RWPE1 (cell line): ENCODE data around the gene P3H4.

Source experiments
- CTCF ChIA-PET: fragments of 350-600 bp; sonication (Branson Sonifier 250); formaldehyde crosslinking; extraction: SDS; loops from one replicate; lab custom pipeline; 2021; lab: Yijun Ruan, JAX
- POLR2A ChIA-PET: fragments of 400-600 bp; formaldehyde crosslinking; extraction: SDS; loops from one replicate; lab custom pipeline; 2020; ENCODE audit warnings: antibody characterized with exemption; ENCODE audit not compliant: low non-redundant PET; lab: Yijun Ruan, JAX
- DNase-seq: peaks from one replicate; pipeline ENCODE4 v3.0.0; 2012; ENCODE audit warnings: low spot score
- H3K27ac ChIP-seq: fragments of 450-650 bp; 2 replicates; pipeline ENCODE4 v1.5.1; 2017
- CTCF ChIP-seq: fragments of 450-650 bp; conservative IDR thresholded peaks from 2 replicates; pipeline ENCODE4 v1.5.1; 2017; ENCODE audit warnings: low read depth, mild to moderate bottlenecking

The P3H4 gene

DNA sequence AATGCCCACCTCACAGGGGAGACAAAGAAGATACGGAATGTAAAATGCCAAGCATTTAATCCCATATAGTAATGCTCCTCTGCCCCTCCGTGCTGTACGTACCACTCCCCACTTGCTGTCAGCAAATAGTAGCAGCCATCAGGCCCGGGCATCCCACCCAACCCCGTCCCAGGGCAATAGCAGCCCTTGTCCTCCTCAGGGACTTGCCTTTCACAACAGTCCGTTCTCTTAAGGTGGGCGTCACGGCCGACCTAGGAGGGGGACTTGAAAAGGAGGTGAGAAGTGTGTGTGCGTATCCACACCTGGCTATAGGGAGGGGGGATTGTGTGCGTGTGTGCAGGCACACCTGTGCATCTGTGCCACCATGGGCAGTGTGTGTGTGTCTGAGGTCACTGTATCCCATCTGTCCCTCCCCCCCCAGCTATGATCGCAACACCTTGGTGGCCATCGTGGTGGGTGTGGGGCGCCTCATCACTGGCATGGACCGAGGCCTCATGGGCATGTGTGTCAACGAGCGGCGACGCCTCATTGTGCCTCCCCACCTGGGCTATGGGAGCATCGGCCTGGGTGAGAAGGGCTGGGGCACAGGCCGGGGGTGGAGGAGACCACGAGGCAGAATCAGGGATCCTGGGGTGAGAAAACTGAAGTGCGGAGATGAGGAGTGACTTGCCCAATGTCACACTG, 5.0 kb upstream of the P3H4 start:
- no peak for DNase-seq
- ChIA-PET CTCF (no interaction called here), POLR2A (interaction anchor here (0.6 kb wide), 1 partner anchor 16 kb away, joined by 3 read pairs; no protein-coding TSS in a partner anchor)

GRCh38 chr17:41814195-41814594, 2.4 kb upstream of the P3H4 start:
- POLR2A ChIA-PET: no interaction called here
- CTCF ChIA-PET: interaction anchor here (1.4 kb wide), 1 partner anchor 13 kb away, joined by 10 read pairs; no protein-coding TSS in a partner anchor
- no peak for DNase-seq
- peak overlapping the region; percentile 91 for H3K27ac ChIP-seq
- no peak for TF ChIP-seq CTCF

More for the DNA sequence above, 5.0 kb upstream of the P3H4 start:
- peak overlapping the region; percentile 16; the same call in 1 of the 2 replicates for H3K27ac ChIP-seq
- TF ChIP-seq CTCF: no peak

DNA sequence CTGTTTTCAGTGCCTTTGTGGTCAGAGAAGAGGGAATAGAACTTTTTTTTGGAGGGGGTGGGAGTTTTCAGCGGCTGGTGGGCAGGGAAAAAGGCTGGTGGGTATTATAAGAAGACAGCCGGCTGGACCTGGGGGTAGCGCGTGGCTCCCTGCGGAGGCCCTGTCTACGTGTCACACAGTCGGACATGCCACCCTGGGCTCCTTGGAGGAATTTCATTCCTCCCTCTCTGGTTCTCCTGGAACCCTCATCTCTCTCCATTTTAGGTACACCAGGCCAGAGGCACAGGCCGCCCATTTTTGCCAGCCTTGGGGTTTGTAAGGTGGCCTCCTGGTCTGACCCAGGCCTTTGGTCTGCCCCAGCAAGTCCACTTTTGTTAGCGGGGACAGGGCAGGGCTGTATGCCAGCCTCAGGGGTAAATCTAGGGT, 2.0 kb upstream of the P3H4 start:
- POLR2A ChIA-PET: no interaction called here

DNA sequence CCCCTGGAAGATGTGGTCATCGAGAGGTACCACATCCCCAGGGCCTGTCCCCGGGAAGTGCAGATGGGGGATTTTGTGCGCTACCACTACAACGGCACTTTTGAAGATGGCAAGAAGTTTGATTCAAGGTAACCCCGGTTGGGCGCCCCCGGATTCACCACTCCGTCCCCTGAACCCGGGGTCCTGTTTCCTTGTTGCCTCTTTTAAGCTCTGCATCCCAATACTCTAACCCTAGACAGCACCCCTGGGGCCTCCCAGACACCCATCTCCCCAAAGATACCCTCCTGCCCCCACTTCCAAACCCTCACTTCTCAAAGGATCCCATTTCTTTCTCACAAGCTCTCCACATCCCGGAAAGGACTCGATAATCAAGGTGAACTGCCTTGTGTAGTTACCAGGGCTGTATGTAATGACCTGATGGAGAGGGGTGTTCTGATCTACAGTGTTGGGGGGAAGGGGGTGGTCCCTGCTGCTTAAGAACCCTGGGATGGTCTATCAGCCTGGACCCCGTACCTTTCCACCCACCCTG, 1.5 kb upstream of the P3H4 start:
- no peak for TF ChIP-seq CTCF
- DNase-seq: no peak
- peak overlapping the region; percentile 91 for H3K27ac ChIP-seq
- ChIA-PET CTCF (interaction anchor here (2.1 kb wide), 1 partner anchor 76 kb away, joined by 4 read pairs; no protein-coding TSS in a partner anchor), POLR2A (interaction anchor here (0.6 to 0.7 kb wide), 2 partner anchors 14 to 105 kb away, joined by 3 read pairs; no protein-coding TSS in a partner anchor)

More for the DNA sequence above, 2.0 kb upstream of the P3H4 start:
- CTCF ChIA-PET: interaction anchor here (2.1 kb wide), 1 partner anchor 76 kb away, joined by 4 read pairs; no protein-coding TSS in a partner anchor
- DNase-seq: no peak
- H3K27ac ChIP-seq: peak overlapping the region; percentile 91
- no peak for TF ChIP-seq CTCF

- CTCF ChIA-PET: interaction anchor here (1.0 to 2.1 kb wide), 3 partner anchors 11 to 75 kb away, joined by 3 to 4 read pairs (median 4); no protein-coding TSS in a partner anchor
- no peak for TF ChIP-seq CTCF
- peak; percentile 77 for DNase-seq
- POLR2A ChIA-PET: interaction anchor here (0.6 to 0.7 kb wide), 3 partner anchors 13 to 105 kb away, joined by 3 to 4 read pairs (median 3); no protein-coding TSS in a partner anchor
- H3K27ac ChIP-seq: peak within 1 kb of the TSS; percentile 91
These were observed 817 bp upstream of the P3H4 start, which contains the start of gene FKBP10 for GRCh38 chr17:41812381-41813151. TSS of gene FKBP10 (plus strand) at chr17:41813004. CDS start at chr17:41813035, 31 bp downstream.
